GM19395 (cell line): ENCODE data around the gene MTSS2.
A peak's percentile ranks its signal among the peaks of the same experiment; 100 is the strongest.
"Not testable (repeated sequence)": the region's sequence is repeated elsewhere in the genome, so short reads cannot be mapped to it uniquely, and the experiment has no call there.

Experiments
- ATAC-seq: cut with Tn5 transposase; IDR thresholded peaks from one replicate; pipeline ENCODE4 v1.9.1; 2021; ENCODE audit warnings: mild to moderate bottlenecking, moderate library complexity; ENCODE audit not compliant: unreplicated experiment

MTSS2 gene

GRCh38 chr16:70657956-70658355 is 27.9 kb downstream of the MTSS2 start:
- no peak for ATAC-seq

- ATAC-seq, result no peak
Observed at GRCh38 chr16:70656712-70657263, 29.1 kb downstream of the MTSS2 start.

- no peak for ATAC-seq
Observed at GRCh38 chr16:70656065-70656711, 29.7 kb downstream of the MTSS2 start.

- ATAC-seq, result peak; percentile 62
Observed at GRCh38 chr16:70653809-70654771, 31.8 kb downstream of the MTSS2 start.

GRCh38 chr16:70653406-70653805 is 32.4 kb downstream of the MTSS2 start:
- no peak for ATAC-seq

- ATAC-seq, result no peak
Observed at GRCh38 chr16:70652322-70652721, 33.5 kb downstream of the MTSS2 start.

- no peak for ATAC-seq
Observed at GRCh38 chr16:70651524-70651923, 34.3 kb downstream of the MTSS2 start.

- ATAC-seq, result no peak
Observed at GRCh38 chr16:70650216-70650615, 35.6 kb downstream of the MTSS2 start.

GRCh38 chr16:70649300-70649699 is 36.6 kb downstream of the MTSS2 start:
- ATAC-seq, result no peak

- no peak for ATAC-seq
Observed at GRCh38 chr16:70648606-70649005, 37.2 kb downstream of the MTSS2 start.

- no peak for ATAC-seq
Observed at GRCh38 chr16:70647441-70648359, 38.2 kb downstream of the MTSS2 start.

GRCh38 chr16:70646260-70647241 is 39.3 kb downstream of the MTSS2 start, which contains the start of gene IL34:
IL34 (plus strand) TSS chr16:70646559; CDS start chr16:70646948, 389 bp downstream.
- no peak for ATAC-seq

- ATAC-seq, result no peak
Observed at GRCh38 chr16:70644763-70645597, 40.9 kb downstream of the MTSS2 start.

- ATAC-seq, result not testable (repeated sequence)
Observed at GRCh38 chr16:70643264-70643663, 42.6 kb downstream of the MTSS2 start.

GRCh38 chr16:70642633-70643032 is 43.2 kb downstream of the MTSS2 start:
- ATAC-seq, result no peak

GRCh38 chr16:70638814-70639792 is 46.8 kb downstream of the MTSS2 start:
- no peak for ATAC-seq
